Stomach (tissue), 4 donors: Measurements from ENCODE around the gene FKBP3.
A peak's percentile ranks its signal among the peaks of the same experiment; 100 is the strongest.

ENCODE experiments used
- EP300 ChIP-seq: sonication (generic); formaldehyde crosslinking; IDR thresholded peaks from one replicate; pipeline ENCODE4 v1.6.1; 2017; ENCODE audit warnings: antibody characterized with exemption
- POLR2A ChIP-seq, 4 donors: fragments of 450-650 bp; IDR thresholded peaks; one replicate each; pipeline ENCODE4 v1.6.1; 2016; ENCODE audit warnings: antibody characterized with exemption in 4 of 4, control low read depth in 2 of 4, mild to moderate bottlenecking in 1 of 4, moderate library complexity in 1 of 4
- POLR2AphosphoS5 ChIP-seq, 3 donors: sonication (generic); formaldehyde crosslinking; IDR thresholded peaks; one replicate each; pipeline ENCODE4 v1.6.1; 2016; ENCODE audit warnings: antibody characterized with exemption in 3 of 3
- TF ChIP-seq, protein P1 (sequence below), 7 experiments: fragments of 450-650 bp in 4 of 7; fragments of 200-600 bp in 3 of 7; sonication (generic) in 3 of 7; IDR thresholded peaks; one replicate each; pipeline ENCODE4 v1.5.1; 2016 to 2019; ENCODE audit warnings: antibody characterized with exemption in 7 of 7, control low read depth in 2 of 7, mild to moderate bottlenecking in 1 of 7

- TF ChIP-seq, protein P1, sequence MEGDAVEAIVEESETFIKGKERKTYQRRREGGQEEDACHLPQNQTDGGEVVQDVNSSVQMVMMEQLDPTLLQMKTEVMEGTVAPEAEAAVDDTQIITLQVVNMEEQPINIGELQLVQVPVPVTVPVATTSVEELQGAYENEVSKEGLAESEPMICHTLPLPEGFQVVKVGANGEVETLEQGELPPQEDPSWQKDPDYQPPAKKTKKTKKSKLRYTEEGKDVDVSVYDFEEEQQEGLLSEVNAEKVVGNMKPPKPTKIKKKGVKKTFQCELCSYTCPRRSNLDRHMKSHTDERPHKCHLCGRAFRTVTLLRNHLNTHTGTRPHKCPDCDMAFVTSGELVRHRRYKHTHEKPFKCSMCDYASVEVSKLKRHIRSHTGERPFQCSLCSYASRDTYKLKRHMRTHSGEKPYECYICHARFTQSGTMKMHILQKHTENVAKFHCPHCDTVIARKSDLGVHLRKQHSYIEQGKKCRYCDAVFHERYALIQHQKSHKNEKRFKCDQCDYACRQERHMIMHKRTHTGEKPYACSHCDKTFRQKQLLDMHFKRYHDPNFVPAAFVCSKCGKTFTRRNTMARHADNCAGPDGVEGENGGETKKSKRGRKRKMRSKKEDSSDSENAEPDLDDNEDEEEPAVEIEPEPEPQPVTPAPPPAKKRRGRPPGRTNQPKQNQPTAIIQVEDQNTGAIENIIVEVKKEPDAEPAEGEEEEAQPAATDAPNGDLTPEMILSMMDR (IDR thresholded peaks at IDR 0.05), result no peak
- TF ChIP-seq POLR2A (IDR thresholded peaks at IDR 0.05), result no peak
- no peak for TF ChIP-seq EP300
- peak; percentile 53 to 89 (median 68) for TF ChIP-seq POLR2AphosphoS5 (IDR thresholded peaks at IDR 0.05)
Measured at GRCh38 chr14:45135659-45136395, 1.5 kb upstream of the FKBP3 start, which contains the start of gene FANCM.
